Caki2 (cell line): ENCODE data around the gene ZNF836. TPM values are rescaled to one million over a fixed set of nuclear protein-coding genes. Genes with fewer than 3 reads are reported as not detected.

Source experiments
- DNase-seq: peaks from one replicate; pipeline ENCODE4 v3.0.0-alpha.2; 2015; ENCODE audit warnings: low read depth
- in situ Hi-C: cut with HindIII; loops from 2 replicates; pipeline ENCODE4 v1.10.0; 2016; ENCODE audit warnings: low sequenced_read_pairs, low pct_unique_long_range_greater_than_20kb, mixed read lengths
- total RNA-seq: library from RNA; depleted of rRNA; stranded (reverse); fragments of >200 nt; shearing (Covaris generic); gene quantifications from 2 replicates; pipeline ENCODE4 v1.2.3, GENCODE V29; 2014; ENCODE audit warnings: low replicate concordance

Gene ZNF836
- total RNA-seq, 1 experiment from 2014 or later: 1.1 TPM

- in situ Hi-C loops: no loop called here
- peak; percentile 8 for DNase-seq
Observed at GRCh38 chr19:52190487-52191293, 19.3 kb upstream of the ZNF836 start.

- in situ Hi-C loops: no loop called here
- peak; percentile 100 for DNase-seq
Observed at GRCh38 chr19:52189735-52190486, 18.5 kb upstream of the ZNF836 start, which contains the start of gene PPP2R1A. PPP2R1A (plus strand) TSS chr19:52190052; CDS start chr19:52190097, 45 bp downstream.

- in situ Hi-C loops: no loop called here
- no peak for DNase-seq
Observed at GRCh38 chr19:52188822-52189734, 17.7 kb upstream of the ZNF836 start.

- in situ Hi-C loops: no loop called here
- DNase-seq: no peak
Observed at GRCh38 chr19:52187407-52187806, 16.0 kb upstream of the ZNF836 start.

GRCh38 chr19:52176574-52176973 is 5.2 kb upstream of the ZNF836 start:
- in situ Hi-C loops: no loop called here
- no peak for DNase-seq

GRCh38 chr19:52172347-52172746 is 926 bp upstream of the ZNF836 start:
- in situ Hi-C loops: no loop called here
- DNase-seq: no peak

GRCh38 chr19:52170863-52171320 is 529 bp downstream of the ZNF836 start:
- in situ Hi-C loops: no loop called here
- no peak for DNase-seq

- in situ Hi-C loops: no loop called here
- DNase-seq: no peak
Observed at GRCh38 chr19:52170304-52170703, 1.1 kb downstream of the ZNF836 start.

GRCh38 chr19:52155596-52156359 is 15.6 kb downstream of the ZNF836 start:
- in situ Hi-C loops: no loop called here
- DNase-seq: no peak

GRCh38 chr19:52148256-52148655 is 23.2 kb downstream of the ZNF836 start:
- in situ Hi-C loops: no loop called here

GRCh38 chr19:52142001-52142595 is 29.3 kb downstream of the ZNF836 start:
- in situ Hi-C loops: no loop called here
- no peak for DNase-seq

More at GRCh38 chr19:52148256-52148655, 23.2 kb downstream of the ZNF836 start:
- no peak for DNase-seq

GRCh38 chr19:52141203-52141602 is 30.2 kb downstream of the ZNF836 start:
- no peak for DNase-seq
- in situ Hi-C loops: no loop called here

- in situ Hi-C loops: no loop called here
- no peak for DNase-seq
Observed at GRCh38 chr19:52140032-52140710, 31.2 kb downstream of the ZNF836 start.

- peak; percentile 92 for DNase-seq
- in situ Hi-C loops: no loop called here
Observed at GRCh38 chr19:52139252-52140031, 32.0 kb downstream of the ZNF836 start, which contains the start of gene ZNF616. ZNF616 (minus strand) TSS chr19:52139938; CDS start chr19:52130512, 9,426 bp downstream.

GRCh38 chr19:52138983-52139251 is 32.5 kb downstream of the ZNF836 start:
- in situ Hi-C loops: no loop called here
- DNase-seq: no peak

- in situ Hi-C loops: no loop called here
- DNase-seq: no peak
Observed at GRCh38 chr19:52138278-52138982, 33.0 kb downstream of the ZNF836 start.
